Renal cortex interstitium (tissue), 11 donors: ENCODE data around the gene SEMA6A. TPM values are rescaled to one million over a fixed set of nuclear protein-coding genes. Genes with fewer than 3 reads are reported as not detected.
"Not testable (repeated sequence)": the region's sequence is repeated elsewhere in the genome, so short reads cannot be mapped to it uniquely, and the experiment has no call there.

ENCODE experiments used
- DNase-seq, 11 donors: peaks; one replicate each; pipeline ENCODE4 v3.0.0-alpha.2; 2013; ENCODE audit warnings: low read depth in 9 of 11, low spot score in 4 of 11; ENCODE audit errors: extremely low read depth in 1 of 11
- polyA plus RNA-seq, 3 donors: library from polyadenylated mRNA; unstranded; fragments of 120-200 nt; gene quantifications; one replicate each; pipeline ENCODE4 v1.2.1, GENCODE V29; 2013; ENCODE audit not compliant: insufficient read length in 3 of 3

SEMA6A gene
- polyA plus RNA-seq, 3 donors = 48.5 to 66.4 (median 64.9) TPM

DNA sequence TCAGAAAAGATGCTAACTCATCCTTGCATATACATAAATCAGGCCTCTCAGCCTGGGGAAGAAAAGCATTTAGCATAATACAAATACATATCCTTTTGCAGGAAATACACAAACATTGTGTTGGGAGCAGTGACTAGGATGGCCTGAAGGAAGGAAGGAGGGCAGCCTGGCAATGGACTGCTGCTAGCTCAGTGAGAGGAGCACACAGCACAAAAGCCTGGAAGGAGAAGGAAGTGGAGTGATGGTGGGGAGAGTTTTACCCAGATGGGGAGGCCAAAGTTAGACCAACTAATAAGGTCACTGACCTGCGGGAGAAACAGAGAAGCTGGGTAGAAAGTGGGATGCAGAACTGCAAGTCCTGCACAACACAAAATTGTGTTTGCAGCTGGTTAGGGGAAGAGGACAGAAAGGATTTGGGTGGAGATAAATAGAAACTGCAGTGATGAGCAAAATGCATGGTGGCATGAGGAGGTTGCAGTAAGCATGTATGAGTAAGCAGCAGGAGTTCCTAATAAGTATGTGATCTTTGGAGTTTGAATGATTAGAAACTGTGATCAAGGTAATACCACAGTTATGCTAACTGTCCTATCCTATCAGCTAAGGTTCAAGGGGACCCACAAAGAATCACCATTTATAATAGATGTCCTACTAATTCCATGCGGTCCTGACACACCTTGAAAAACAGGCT, 39.5 kb downstream of the SEMA6A start:
- DNase-seq = no peak

DNA sequence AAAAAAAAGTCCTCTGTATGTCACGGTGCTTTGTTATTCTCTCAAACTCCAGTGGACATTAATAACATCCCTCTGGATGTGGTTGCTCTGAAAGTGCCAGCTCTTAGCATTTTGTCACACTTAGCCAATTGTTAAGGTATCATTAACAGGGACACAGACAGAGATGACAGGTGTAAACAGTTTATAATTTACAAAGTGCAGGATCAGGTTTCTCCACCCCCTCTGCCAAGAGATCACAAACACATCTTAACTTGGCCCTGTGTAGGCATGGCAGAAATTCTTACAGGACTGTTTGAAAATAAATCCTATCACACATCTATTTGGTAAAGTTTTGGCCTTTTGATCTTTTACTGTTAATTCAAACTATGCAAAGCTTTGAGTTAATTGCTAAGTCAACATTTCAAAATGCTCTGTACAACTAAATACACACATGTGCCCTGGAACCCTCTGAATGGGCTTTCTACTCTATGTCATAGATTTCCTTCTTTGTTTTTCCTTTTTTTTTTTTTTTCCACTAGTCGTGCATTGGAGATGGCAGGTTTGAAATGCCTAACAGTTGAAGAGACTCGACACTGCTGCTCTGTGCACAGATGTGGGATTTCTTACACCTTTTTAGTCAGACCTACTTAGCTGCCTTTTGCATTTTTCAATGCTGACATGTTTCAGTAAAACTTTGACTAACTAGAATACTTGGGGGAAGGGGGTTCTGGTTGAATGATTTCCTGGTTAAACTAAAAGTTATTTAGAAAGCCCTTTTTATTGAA, 41.7 kb downstream of the SEMA6A start:
- DNase-seq = peak in 4 of 11 donors; percentile 51 to 59 (median 55)

DNA sequence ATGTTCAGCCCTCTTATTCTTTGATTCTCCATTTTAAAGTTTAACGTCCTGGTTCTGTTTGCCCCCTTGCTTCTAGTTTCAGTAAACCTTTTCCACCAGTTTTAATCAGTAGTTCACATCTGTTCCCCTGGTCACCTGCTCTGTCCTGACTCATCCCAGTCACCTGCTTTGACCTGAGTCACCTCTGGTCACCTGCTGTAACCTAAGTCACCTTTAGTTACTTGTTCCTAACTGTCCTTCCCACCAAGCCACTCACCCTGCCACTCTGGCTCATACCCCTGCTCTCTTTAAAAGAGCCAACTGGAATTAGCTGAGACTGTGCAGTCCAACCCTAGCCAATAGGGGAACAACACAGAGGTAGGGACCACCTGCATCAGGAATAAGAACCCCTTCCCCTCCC, 43.0 kb downstream of the SEMA6A start:
- DNase-seq = no peak

DNA sequence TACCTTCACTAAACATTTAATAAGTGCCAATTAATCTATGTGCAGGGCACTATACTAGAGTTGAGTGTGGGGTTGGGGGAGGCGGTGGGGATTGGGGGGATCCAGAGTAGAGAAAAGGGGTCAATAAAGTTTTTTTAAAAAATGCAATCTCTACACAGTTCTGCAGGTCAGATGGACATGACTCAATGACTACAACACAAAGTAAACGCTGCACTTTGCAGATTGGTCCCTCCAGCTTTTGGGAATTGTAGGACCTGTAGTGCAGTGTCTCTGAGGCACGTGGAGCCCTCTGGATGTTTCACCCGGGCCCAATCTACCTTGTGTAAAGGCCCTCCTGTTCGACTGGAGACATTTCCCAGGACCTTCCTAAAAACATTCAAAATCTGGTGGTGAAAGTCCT, 43.5 kb downstream of the SEMA6A start:
- no peak for DNase-seq

DNA sequence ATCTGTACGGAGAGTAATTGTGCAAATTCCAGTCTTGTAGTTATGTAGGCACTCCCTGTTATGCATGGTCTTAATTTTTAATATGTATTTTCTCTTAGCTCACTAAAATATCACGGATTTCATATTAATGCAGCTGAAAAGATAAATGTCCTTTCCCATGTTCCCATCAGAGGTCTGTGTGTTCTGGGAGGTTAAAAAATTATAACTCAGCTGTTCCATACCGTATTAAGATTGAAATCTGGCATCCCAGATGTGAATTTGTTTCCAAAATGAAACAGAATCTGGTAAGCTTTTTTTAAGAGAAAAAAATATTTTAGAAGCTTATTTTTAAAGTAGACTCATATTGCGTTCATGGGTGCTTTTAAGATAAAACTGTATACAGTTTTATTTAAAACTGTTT, 44.3 kb downstream of the SEMA6A start:
- DNase-seq = no peak

DNA sequence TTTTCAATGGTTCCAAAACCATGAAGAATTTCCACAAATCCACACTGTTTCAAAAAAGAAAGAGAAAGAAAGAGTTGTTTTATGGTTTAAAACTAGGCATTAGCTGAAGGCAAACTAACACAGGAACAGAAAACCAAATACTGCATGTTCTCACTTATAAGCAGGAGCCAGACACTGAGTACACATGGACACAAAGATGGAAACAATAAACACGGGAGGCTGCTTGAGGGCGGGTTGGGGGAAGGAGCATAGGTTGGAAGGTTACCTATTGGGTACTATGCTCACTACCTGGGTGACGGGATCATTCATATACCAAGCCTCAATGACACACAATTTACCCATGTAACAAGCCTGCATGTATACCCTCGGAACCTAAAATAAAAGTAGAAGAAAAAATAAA, 45.0 kb downstream of the SEMA6A start:
- DNase-seq = no peak

DNA sequence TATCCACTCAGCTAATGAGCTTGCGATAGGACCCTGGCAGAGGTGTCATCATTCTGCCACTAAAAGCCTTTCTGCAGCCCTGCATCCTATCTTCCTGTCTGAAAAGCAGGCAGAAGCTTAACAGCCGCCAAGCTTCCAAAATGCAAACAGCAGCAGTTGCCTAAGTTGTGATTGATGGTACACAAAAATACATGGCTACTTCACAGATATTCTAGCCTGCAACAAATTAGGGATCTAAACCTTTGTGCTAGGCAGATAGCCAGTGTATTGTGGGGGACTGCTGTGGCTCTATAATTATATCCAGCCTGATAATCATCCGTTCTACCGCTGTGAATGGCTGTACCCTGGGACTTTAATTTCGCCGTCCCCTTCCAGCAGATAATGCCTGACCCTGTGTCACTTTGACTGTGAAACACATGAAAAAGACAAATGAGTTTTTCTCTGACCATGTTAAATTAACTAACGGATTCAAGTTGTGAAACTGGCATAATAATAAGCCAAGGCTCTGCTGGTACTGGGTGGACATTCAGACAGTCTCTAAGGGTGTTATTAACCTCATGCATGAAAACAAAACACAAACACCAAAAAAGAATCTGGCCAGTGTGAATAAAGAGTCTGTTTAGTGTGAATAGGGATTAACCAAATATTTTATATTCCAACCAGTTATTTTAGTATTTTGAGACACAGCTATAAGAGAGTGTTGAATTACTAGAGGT, 45.9 kb downstream of the SEMA6A start:
- no peak for DNase-seq

DNA sequence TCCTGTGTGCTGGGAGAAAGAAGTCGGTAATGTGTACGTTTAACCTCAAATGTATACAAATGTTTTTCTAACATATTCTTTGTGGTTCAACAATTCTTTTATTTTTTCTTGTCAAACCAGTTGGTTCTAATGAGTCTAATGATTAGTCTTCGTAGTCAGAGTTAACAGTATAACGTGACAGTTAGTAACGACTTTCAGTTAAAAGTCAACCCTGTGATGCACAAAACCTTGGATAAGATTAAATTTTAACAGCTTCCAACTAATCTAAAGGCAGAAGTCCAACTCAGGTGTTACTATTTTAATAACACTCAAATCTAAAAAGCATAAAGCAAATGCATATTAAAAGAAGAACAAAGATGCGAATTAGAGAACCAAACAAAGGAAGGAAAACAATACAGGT, 47.0 kb downstream of the SEMA6A start:
- no peak for DNase-seq

DNA sequence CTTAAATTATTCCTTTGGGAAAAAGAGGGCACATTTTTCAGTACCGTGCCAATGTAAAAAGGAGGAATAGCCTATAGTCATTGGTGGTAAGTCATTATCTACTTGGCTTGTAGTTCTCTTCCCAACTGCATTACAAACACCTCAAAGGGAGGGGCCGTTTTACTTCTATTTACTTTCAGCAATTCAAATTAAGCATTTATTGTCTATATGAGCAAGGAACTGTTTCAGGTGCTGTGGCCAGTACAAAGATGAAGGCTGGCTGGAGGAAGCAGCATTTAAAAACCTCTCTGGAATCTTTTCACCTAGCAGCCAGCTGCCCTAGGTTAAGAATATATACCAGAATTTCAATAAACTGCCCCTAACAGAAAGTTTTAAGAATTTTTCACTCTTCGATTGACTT, 48.9 kb downstream of the SEMA6A start:
- no peak for DNase-seq

DNA sequence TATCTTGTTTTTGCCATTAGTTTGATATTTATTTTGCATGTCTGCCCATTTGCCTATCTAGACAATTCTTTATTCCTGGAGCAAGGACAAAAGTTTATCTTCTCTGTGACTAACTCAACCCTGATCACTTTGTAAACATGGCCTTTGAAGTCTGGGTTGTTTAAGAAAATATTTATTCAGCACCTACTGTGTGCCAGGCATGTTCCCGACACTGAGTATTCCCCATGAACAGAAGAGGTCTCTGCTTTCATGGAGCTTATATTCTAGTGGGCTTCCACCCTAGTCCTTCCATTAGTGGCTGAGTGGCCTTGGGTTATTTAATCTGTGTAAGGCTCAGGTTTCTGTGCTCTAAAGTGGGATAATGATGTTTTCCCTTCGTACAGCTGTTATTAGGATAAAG, 49.7 kb downstream of the SEMA6A start:
- DNase-seq = no peak

DNA sequence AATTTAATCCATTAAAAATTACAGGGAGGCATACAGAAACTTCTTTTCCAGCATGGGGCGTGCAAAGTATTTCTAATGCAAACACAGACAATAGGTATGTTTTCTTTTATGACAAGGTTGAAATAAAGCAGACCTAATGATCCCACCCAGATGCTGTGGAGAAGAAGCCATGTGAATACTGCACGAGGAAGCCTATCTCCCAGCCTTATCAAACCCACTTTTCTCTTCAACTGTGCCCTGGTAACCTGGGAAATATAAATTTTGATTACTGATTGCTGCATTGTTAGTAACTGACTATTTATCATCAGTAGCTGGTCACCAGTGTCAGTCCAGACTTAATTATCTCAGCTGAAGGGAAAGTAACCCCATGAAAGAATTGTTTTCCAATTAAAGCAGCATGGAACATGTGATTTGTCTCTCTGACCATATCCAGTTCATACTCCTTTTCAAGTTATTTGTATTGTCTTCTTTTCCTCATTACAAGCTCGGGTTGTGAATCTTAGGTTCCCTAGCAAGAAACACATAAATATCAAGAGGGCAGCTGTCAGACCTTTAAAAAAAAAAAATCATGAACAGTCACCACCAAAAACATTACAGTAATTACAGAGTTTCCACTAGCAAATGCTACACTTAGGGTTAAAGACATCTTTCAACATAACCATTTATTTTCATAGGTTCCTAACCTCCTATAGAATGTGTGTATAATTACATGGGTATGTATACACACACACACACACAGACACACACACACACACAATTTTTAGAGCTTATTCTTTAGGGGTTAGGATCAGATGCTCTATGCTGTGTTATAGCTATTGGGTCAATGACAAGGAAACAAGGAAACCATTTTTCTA, 50.3 kb downstream of the SEMA6A start:
- DNase-seq = no peak

DNA sequence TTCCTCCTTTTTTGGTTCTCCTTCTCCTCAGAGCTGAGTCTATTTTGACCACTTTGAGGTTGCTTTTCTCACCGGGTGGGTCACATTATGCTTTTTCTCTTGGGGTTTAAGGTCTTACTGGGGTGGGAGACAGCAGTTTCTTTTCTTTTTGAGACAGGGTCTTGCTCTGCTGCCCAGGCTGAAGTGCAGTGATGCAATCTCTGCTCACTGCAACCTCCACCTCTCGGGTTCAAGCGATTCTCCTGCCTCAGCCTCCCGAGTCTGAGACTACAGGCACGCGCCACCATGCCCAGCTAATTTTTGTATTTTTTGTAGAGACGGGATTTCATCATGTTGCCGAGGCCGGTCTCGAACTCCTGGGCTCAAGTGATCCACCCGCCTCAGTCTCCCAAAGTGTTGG, 51.4 kb downstream of the SEMA6A start:
- DNase-seq = not testable (repeated sequence)

DNA sequence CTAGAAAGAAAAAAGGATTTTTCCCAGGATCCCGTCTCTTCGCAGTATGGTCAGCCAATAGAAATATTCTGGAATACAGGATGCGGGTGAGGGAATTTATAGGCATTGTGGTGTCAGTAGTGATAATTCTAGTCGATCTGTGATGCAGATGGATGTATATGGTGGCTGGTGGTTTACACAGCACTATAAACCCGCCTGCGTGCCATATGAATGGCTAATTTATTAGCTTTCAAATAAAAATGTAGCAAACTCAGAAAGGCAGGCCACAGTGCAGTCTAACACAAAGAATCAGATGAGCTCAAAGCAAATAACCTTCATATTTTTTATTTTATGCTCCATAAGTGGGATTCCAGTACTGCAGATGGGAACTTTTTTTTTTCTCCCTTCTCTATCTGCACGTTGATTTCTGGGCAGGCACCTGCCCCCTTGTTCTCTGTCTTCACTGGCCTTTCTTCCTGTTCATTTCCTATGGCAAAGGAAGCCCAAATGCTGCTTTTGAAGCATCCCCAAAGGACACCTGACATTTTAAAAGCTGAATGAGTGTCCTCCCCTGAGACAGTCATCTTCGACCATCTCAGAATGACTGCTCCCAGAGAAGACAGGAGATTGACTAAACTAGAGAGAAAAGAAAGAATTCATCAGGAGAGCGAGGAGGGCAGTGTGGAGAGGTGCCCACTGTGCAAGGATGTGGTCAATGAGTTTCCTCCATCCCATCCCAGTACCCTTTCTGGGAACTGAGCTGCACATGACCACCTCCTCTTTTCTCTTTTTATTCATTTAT, 52.1 kb downstream of the SEMA6A start:
- DNase-seq = no peak

DNA sequence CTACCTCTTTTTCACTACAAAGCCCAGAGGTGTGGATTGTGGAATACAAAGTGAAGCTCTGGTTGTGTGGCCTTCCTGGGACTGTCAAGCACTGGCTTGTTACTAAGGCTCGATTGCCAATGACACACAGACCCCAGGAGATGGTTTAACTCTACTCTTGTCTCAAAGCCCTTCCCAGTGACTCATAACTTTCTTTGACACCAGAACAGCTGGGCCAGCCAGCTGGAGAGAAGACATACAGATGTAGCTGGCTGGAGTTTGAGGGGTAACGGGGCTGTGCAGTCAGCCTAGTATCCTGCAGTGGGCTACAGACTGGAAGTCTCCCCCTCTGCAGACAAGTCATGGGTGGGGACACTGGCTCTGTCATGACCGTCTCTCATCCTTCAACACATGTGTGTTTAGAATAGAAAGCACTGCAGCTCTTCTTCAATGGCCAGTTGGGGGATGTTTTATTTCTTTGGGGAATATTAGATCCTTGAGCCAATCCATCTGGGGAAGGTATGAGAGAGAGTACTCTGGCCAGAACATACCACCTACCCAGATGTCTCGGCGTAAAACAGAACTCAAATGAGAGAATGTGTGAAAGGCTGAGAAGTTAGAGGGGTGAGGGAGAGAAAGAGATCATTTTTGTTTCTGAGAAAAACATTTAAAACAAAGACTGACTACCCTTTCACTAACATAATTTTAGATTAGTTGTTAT, 53.3 kb downstream of the SEMA6A start:
- DNase-seq = no peak

DNA sequence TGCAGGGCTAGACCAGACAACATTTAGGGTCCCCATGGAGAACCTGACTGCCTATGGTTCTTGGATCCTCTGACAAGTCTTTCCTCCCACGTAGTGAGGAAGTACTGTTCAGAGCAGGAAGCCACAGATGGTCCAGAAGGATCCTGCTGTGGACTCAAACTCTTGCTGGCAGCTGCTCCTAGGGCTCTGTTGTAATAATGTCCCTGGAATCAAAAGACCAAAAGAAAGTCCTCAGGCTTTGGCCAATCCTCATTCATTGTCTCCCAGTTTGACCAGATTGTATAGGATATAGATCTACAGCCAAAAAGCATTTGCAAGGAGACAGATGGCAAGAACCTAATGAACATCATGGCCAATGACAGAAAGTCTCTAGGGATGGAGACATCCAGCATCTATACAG, 53.9 kb downstream of the SEMA6A start:
- no peak for DNase-seq

DNA sequence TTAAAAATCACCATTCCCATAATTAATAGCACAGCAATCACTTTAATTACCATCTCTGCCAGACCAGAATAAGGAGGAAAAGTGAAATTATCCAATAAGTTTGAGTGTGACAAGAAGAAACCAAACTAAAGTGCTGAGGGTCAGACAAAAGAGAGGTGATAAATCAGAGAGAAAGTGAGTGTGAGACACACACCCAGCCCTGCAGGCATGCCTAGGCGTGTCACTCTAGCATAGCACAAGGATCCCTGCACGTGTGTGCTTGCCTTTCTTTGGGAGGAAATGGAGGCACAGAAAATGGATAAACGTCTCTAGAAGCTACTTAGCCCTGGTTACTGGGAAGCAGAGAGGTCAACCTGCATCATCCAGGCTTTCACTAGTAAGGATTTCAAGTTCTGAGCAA, 56.2 kb downstream of the SEMA6A start:
- no peak for DNase-seq

DNA sequence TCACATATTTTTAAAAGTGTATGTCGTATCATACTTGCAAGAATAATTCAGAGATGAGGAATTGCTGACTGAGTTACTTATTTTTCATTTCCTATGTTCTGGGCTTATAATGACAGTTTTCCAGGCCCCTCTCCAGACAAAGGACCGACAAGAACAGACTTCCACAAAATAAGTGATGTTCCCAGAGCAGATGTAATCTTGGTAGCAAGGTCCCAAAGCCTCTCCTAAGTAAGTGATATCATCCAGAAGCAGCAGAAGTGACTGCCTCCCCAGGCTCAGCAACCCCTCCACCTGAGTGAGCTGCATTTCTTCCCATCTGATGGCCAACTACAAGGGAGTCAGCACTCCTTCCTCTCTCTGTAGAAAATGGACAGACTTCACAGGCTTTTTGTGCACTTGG, 57.1 kb downstream of the SEMA6A start:
- DNase-seq = no peak

DNA sequence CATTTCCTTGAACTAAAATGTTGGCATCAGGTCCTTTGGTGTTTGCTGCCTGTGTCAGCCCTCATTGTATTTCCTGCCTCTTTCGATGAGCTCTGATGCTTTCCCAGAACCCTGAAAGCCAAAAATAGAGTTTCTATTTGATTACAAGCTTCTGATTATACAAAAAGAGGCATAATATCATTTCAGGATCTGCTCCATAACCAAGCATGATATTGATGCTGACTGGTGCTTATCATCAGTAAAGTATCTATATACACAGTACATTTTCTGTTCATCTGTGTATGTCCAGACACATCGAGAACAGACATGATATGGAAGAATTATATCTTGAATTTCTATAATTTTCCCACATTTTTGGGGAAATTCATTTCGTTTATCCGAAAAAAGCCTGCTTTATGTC, 58.6 kb downstream of the SEMA6A start:
- no peak for DNase-seq
